ENCODE data around the gene HNRNPDL.
A peak's percentile ranks its signal among the peaks of the same experiment; 100 is the strongest.
"Not testable (repeated sequence)": the region's sequence is repeated elsewhere in the genome, so short reads cannot be mapped to it uniquely, and the experiment has no call there.

HNRNPDL gene

GRCh38 chr4:82415061-82415460 is 15.2 kb downstream of the HNRNPDL start:
- DNase-seq; in situ Hi-C loops (cut with HindIII; ENCODE audit: low pct_ligation_motif_present, low pct_unique_long_range_greater_than_20kb, low sequenced_read_pairs): not testable (repeated sequence)

GRCh38 chr4:82403725-82404124 is 26.5 kb downstream of the HNRNPDL start:
- DNase-seq = no peak
- in situ Hi-C loops (cut with HindIII; ENCODE audit: low pct_ligation_motif_present, low pct_unique_long_range_greater_than_20kb, low sequenced_read_pairs) = no loop called here

- in situ Hi-C loops (cut with HindIII; ENCODE audit: low pct_ligation_motif_present, low pct_unique_long_range_greater_than_20kb, low sequenced_read_pairs) = no loop called here
- no peak for DNase-seq
These were observed 28.0 kb downstream of the HNRNPDL start for GRCh38 chr4:82402196-82402775.

GRCh38 chr4:82401600-82401999 is 28.7 kb downstream of the HNRNPDL start:
- DNase-seq = no peak
- in situ Hi-C loops (cut with HindIII; ENCODE audit: low pct_ligation_motif_present, low pct_unique_long_range_greater_than_20kb, low sequenced_read_pairs) = no loop called here

- DNase-seq = no peak
- in situ Hi-C loops (cut with HindIII; ENCODE audit: low pct_ligation_motif_present, low pct_unique_long_range_greater_than_20kb, low sequenced_read_pairs) = no loop called here
These were observed 32.0 kb downstream of the HNRNPDL start for GRCh38 chr4:82398263-82398662.

- in situ Hi-C loops (cut with HindIII; ENCODE audit: low pct_ligation_motif_present, low pct_unique_long_range_greater_than_20kb, low sequenced_read_pairs) = no loop called here
- DNase-seq = no peak
These were observed 32.7 kb downstream of the HNRNPDL start for GRCh38 chr4:82397527-82397926.

GRCh38 chr4:82394896-82395295 is 35.4 kb downstream of the HNRNPDL start:
- no peak for DNase-seq
- in situ Hi-C loops (cut with HindIII; ENCODE audit: low pct_ligation_motif_present, low pct_unique_long_range_greater_than_20kb, low sequenced_read_pairs) = no loop called here

- DNase-seq; in situ Hi-C loops (cut with HindIII; ENCODE audit: low pct_ligation_motif_present, low pct_unique_long_range_greater_than_20kb, low sequenced_read_pairs): not testable (repeated sequence)
These were observed 40.2 kb downstream of the HNRNPDL start for GRCh38 chr4:82390061-82390460.

GRCh38 chr4:82388405-82388804 is 41.9 kb downstream of the HNRNPDL start:
- in situ Hi-C loops (cut with HindIII; ENCODE audit: low pct_ligation_motif_present, low pct_unique_long_range_greater_than_20kb, low sequenced_read_pairs) = no loop called here
- no peak for DNase-seq

GRCh38 chr4:82386312-82386711 is 44.0 kb downstream of the HNRNPDL start:
- in situ Hi-C loops (cut with HindIII; ENCODE audit: low pct_ligation_motif_present, low pct_unique_long_range_greater_than_20kb, low sequenced_read_pairs); DNase-seq: not testable (repeated sequence)

- in situ Hi-C loops (cut with HindIII; ENCODE audit: low pct_ligation_motif_present, low pct_unique_long_range_greater_than_20kb, low sequenced_read_pairs) = no loop called here
- DNase-seq = no peak
These were observed 47.5 kb downstream of the HNRNPDL start for GRCh38 chr4:82382751-82383150.

GRCh38 chr4:82381661-82382296 is 48.5 kb downstream of the HNRNPDL start:
- no peak for DNase-seq
- in situ Hi-C loops (cut with HindIII; ENCODE audit: low pct_ligation_motif_present, low pct_unique_long_range_greater_than_20kb, low sequenced_read_pairs) = no loop called here

GRCh38 chr4:82381235-82381634 is 49.0 kb downstream of the HNRNPDL start:
- no peak for DNase-seq
- in situ Hi-C loops (cut with HindIII; ENCODE audit: low pct_ligation_motif_present, low pct_unique_long_range_greater_than_20kb, low sequenced_read_pairs) = no loop called here

GRCh38 chr4:82380831-82381230 is 49.4 kb downstream of the HNRNPDL start:
- no peak for DNase-seq
- in situ Hi-C loops (cut with HindIII; ENCODE audit: low pct_ligation_motif_present, low pct_unique_long_range_greater_than_20kb, low sequenced_read_pairs) = no loop called here

- in situ Hi-C loops (cut with HindIII; ENCODE audit: low pct_ligation_motif_present, low pct_unique_long_range_greater_than_20kb, low sequenced_read_pairs) = no loop called here
These were observed 49.9 kb downstream of the HNRNPDL start for GRCh38 chr4:82380344-82380743.

GRCh38 chr4:82376109-82376508 is 54.2 kb downstream of the HNRNPDL start:
- in situ Hi-C loops (cut with HindIII; ENCODE audit: low pct_ligation_motif_present, low pct_unique_long_range_greater_than_20kb, low sequenced_read_pairs) = no loop called here
- no peak for DNase-seq

More at GRCh38 chr4:82380344-82380743, 49.9 kb downstream of the HNRNPDL start:
- no peak for DNase-seq

- peak; percentile 98 for DNase-seq
- in situ Hi-C loops (cut with HindIII; ENCODE audit: low pct_ligation_motif_present, low pct_unique_long_range_greater_than_20kb, low sequenced_read_pairs) = no loop called here
These were observed 56.2 kb downstream of the HNRNPDL start, which contains the start of gene HNRNPD for GRCh38 chr4:82373816-82374625. Gene HNRNPD, minus strand, starts transcription at chr4:82373991. Its CDS starts 313 bp downstream, at chr4:82373678.

- in situ Hi-C loops (cut with HindIII; ENCODE audit: low pct_ligation_motif_present, low pct_unique_long_range_greater_than_20kb, low sequenced_read_pairs) = no loop called here
These were observed 56.8 kb downstream of the HNRNPDL start for GRCh38 chr4:82373486-82373815.

More at GRCh38 chr4:82373486-82373815, 56.8 kb downstream of the HNRNPDL start:
- no peak for DNase-seq

Data from ACHN (cell line).